NCI-H2227 treated with DMSO at 0.1 percent for 48 hours (cell line): ENCODE measurements around the gene ITGB1BP1.
A peak's percentile ranks its signal among the peaks of the same experiment; 100 is the strongest.

Experiments used
- DNase-seq: peaks from one replicate; lab custom pipeline; 2025; lab: John Stamatoyannopoulos, UW

The ITGB1BP1 gene

DNA sequence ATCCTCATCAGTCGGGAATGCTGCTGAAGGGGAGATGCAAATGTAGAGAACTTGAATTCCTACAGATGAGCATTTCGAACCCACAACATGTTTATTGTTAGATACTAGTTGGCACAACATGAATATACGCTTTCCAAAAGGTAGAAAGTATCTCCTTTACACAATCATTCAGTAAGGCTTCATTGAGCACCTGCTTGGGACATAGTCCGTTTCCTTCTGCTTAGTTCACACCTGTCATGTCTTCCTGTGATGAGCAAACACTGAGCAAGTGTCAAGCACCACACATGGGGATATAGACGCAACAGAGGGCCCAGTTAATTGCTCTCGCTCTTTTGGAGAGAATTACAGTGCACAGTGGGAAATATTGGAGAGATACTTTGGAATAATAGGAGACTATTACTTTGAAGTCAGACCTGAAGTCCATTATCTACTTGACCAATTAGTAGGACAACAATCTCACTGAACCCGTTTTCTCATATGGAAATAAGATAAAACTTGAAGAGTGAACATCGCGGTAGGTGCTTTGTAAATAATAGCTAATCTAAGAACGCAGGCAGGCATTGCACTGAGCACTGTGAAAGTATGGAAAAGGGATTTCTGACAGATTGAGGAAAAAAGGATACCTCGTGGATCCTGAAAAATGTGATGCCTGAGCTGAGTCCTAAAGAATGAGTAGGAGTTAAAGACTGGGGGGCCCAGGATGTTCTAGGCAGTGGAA lies 1.3 kb upstream of the ITGB1BP1 start:
- peak; percentile 7 for DNase-seq

DNA sequence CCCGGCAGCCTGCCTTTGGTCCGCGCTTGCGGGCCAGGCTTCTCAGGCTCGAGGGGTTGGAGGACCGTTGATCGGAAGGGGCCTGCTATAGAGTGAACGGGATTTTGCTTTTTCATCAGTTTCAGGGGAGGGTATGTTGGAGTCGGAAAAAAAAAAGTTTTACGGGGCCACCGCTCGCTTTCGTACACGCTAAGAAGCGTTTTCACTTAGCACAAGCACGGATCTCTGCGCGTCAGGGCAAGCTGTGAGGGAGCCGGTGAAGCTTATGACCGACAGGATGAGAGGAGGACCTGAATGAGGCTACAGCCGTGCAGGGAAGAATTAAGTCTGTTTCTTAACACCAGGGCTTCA lies 569 bp upstream of the ITGB1BP1 start:
- no peak for DNase-seq

GRCh38 chr2:9422321-9423099 lies 818 bp downstream of the ITGB1BP1 start:
- DNase-seq: no peak

DNA sequence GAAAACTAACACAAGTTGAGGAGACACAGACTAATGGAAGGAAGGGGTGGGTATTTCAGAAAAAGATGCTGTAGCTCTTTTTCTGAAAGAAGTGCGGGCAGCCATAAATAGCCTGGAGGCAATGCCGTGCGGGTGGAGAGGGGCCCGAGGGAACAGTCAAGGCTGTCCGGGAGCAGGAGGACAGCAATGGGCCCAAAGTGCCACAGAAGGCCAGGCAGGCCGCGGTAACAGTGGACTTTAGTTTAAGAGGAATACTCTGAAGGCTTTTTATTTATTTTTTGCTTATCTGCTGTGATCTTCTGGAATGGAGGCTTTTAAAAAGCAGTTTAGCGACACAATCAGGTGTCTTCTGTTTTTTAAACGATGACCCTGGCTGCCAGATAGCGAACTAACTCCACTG lies 2.8 kb downstream of the ITGB1BP1 start:
- peak; percentile 11 for DNase-seq

DNA sequence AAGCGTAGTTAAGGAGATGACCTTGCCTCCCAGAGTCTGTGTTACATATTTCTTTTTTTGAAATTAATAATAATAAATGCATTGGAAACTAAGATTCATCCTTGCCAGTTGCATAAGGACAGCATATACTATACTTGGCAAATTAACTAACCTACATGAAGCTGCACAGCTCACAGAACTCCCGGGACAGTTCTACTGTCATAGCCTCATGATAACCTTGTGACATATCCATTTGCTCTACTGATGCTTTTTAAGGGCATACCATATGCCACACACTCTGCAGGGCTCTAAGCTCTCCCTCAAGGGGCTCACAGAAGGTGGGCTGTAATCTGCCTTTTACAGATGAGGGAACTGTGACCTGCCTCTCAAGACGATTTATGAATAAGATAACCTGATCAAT lies 3.8 kb downstream of the ITGB1BP1 start:
- DNase-seq: no peak

DNA sequence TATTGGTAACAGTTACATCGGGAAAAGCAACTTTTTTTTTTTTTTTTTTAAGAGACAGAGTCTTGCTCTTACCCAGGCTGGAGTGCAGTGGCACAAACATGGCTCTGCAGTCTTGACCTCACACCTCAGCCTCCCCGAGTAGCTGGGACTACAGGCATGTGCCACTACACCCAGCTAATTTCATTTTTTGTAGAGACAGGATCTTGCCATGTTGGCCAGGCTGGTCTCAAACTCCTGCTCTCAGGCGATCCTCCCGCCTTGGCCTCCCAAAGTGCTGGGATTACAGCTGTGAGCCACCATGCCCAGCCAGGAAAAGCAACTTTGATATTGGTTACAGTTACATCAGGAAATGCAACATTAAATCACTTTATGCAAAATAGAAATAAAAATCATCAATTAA lies 4.6 kb downstream of the ITGB1BP1 start:
- no peak for DNase-seq

GRCh38 chr2:9417725-9418124 lies 5.6 kb downstream of the ITGB1BP1 start:
- DNase-seq: no peak

GRCh38 chr2:9416962-9417316 lies 6.4 kb downstream of the ITGB1BP1 start:
- no peak for DNase-seq

- no peak for DNase-seq
Observed at GRCh38 chr2:9416267-9416961, 6.9 kb downstream of the ITGB1BP1 start.

- DNase-seq: no peak
Observed at GRCh38 chr2:9415516-9416169, 7.7 kb downstream of the ITGB1BP1 start.

GRCh38 chr2:9412781-9413180 lies 10.5 kb downstream of the ITGB1BP1 start:
- no peak for DNase-seq

DNA sequence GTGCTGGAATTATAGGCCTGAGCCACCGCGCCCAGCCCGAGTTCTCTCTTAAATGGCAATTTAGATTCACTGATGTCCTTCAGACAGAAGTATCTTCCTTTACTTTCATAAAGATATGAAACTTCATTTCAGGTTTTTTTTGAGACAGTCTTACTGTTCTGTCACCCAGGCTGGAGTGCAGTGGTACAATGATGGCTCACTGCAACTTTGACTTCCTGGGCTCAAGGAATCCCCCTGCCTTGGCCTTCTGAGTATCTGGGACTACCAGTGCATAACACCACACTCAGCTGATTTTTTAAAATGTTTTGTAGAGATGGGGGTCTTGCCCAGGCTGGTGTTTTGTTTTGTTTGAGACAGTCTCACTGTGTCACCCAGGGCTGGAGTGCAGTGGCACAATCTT lies 13.2 kb downstream of the ITGB1BP1 start:
- no peak for DNase-seq

DNA sequence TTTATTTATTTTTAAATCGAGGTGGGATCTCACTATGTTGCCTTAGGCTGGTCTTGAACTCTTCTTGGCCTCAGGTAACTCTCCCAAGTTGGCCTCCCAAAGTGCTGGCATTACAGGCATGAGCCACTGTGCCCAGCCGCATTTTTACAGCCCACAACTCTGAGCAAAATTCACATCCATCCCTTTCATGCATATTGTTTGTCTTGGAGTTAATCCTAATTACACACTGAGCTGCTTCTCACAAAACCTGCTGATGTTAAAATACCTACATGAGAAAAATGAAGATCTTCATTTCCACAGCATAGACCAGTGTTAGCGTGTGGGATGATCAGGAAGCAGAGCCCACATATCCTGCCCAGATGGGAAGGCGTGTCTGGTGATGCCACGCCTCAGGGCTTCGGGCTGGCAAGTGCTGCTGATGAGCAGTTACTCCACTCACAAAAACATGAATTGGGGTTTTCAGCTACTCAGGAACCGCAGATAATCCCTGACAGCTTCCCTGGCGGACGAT lies 14.6 kb downstream of the ITGB1BP1 start:
- no peak for DNase-seq

DNA sequence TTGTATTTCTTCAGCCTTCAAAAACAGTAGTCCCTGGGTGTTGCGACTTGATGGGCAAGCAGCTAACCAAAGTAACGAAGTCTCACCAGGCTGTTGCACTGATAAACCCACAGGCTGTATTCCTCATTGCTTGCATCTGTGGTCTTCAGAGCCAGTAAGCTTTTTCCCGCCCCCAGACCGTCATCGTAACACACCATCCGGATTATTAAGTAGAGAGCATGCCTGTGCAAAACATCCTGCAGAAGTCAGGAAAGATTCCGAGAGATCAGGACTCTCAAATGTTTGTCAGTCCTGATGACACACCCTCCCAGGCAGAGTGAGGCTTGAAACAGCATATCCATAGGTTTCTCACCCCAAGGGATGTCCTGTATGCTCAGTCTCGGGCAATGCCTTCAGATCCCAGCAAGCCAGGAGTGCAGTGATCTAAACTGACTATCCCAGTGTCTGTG lies 15.9 kb downstream of the ITGB1BP1 start:
- no peak for DNase-seq

GRCh38 chr2:9406529-9407362 lies 16.6 kb downstream of the ITGB1BP1 start:
- DNase-seq: no peak

DNA sequence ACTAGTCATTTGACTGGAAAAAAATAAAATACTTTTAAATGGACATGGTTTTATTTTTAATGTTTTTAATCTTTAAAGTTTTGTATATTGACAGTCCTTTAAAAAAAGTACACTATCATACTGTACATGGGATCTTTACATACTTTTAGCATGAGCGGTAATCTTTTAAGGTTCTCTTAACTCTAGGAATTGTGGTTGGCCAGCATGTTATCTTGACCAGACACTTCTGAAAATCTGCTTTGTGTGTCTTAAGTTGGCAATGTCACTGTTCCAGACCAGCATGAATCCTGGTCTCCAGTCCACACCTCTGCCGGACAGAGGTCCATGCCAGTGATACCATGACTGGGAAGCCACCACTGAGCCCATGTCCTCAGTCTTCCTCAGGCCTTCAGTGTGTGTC lies 17.7 kb downstream of the ITGB1BP1 start:
- no peak for DNase-seq

DNA sequence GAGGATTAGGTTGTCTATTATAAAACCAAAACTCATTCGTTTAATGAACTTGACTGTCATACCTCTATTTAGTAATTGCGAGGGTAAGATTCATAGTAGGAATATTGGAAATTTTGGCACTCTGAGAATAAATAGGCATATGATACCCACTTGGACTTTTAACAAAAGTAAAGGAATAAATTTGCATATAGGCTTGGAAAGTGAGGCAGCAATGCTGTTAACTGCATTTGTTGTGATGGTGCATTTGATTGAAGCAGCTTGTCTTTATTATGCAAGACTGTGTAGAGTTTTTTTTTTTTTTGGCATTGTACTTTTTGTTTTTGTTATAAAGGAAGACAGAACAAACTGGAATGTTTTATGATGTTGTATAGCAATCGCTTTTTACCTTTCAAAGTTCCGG lies 18.9 kb downstream of the ITGB1BP1 start:
- DNase-seq: no peak

- no peak for DNase-seq
Observed at GRCh38 chr2:9403924-9404323, 19.4 kb downstream of the ITGB1BP1 start.

- no peak for DNase-seq
Observed at GRCh38 chr2:9401646-9402371, 21.5 kb downstream of the ITGB1BP1 start.

GRCh38 chr2:9401059-9401547 lies 22.2 kb downstream of the ITGB1BP1 start:
- no peak for DNase-seq
